ENCODE measurements around the gene HDAC9. TPM values are rescaled to one million over a fixed set of nuclear protein-coding genes. Genes with fewer than 3 reads are reported as not detected.

HDAC9 gene
- total RNA-seq, 1 experiment from 2014 or later, result 7.7 TPM

- H3K36me3 Mint-ChIP-seq (ENCODE audit: insufficient read depth in 1 of 3, low read depth in 3 of 3), result no peaks in the 10 kb centered on the region
- H2BK15ac ChIP-seq (ENCODE audit: low read depth, low read length), result no peak overlapping the region
- no peak overlapping the region for H2BK12ac ChIP-seq (ENCODE audit: insufficient read length, low read depth, low read length)
- H3K79me2 ChIP-seq (ENCODE audit: insufficient read depth, low read length), result no peaks in the 10 kb centered on the region
- H3K9me3 ChIP-seq (ENCODE audit: control insufficient read depth, low read depth, low read length), result no peaks in the 10 kb centered on the region
- H2AK5ac ChIP-seq (ENCODE audit: insufficient read length, low read length), result no peak overlapping the region
- H3K23ac ChIP-seq (ENCODE audit: insufficient read length, low read depth, low read length), result no peak overlapping the region
- no peak overlapping the region for H3K56ac ChIP-seq (ENCODE audit: insufficient read length, low read depth, low read length)
- no peaks in the 10 kb centered on the region for H3K27me3 ChIP-seq (ENCODE audit: insufficient read depth, low read length)
- no peak overlapping the region for H4K91ac ChIP-seq (ENCODE audit: insufficient read length, low read depth, low read length)
- H2AFZ ChIP-seq (ENCODE audit: low read length), result no peak overlapping the region
- H3K9ac ChIP-seq (ENCODE audit: extremely low read depth, insufficient read length, low read length), result no peak overlapping the region
- no peak overlapping the region for H4K8ac ChIP-seq (replicated peaks; ENCODE audit: insufficient read length, low read depth, low read length)
- no peak overlapping the region for H3K14ac ChIP-seq (ENCODE audit: insufficient read depth, low read length)
- H3K4me3 Mint-ChIP-seq, result no peak overlapping the region
- H2BK20ac ChIP-seq (ENCODE audit: low read depth, low read length, poor library complexity, severe bottlenecking), result no peak overlapping the region
- H3T11ph ChIP-seq (ENCODE audit: low read length), result no peak overlapping the region
- H3K9me3 Mint-ChIP-seq, result no peaks in the 10 kb centered on the region
- peaks cover 14 to 23% of the 10 kb centered on the region in 2 experiments for H3K4me1 Mint-ChIP-seq
- no peak overlapping the region for H3K18ac ChIP-seq (ENCODE audit: insufficient read length, low read depth, low read length)
- DNase-seq, result no peak
- H2BK5ac ChIP-seq (ENCODE audit: insufficient read length, low read length), result no peak overlapping the region
- no peak overlapping the region for H3K27ac Mint-ChIP-seq
- H3K27ac ChIP-seq (ENCODE audit: insufficient read length, low read depth, low read length), result no peak overlapping the region
- no peaks in the 10 kb centered on the region for H3K79me1 ChIP-seq (ENCODE audit: insufficient read depth, low read depth, low read length, poor library complexity, severe bottlenecking)
- H3K4ac ChIP-seq (ENCODE audit: low read depth, low read length), result no peak overlapping the region
- H3K4me1 ChIP-seq (ENCODE audit: insufficient read depth, low read length), result peaks cover 2% of the 10 kb centered on the region; the same call in 1 of the 2 replicates
- no peak overlapping the region for H3K4me2 ChIP-seq (ENCODE audit: insufficient read depth, insufficient read length, low read length)
- H3K23me2 ChIP-seq (ENCODE audit: insufficient read length, low read depth, low read length, poor library complexity, severe bottlenecking), result no peaks in the 10 kb centered on the region
- no peaks in the 10 kb centered on the region for H4K20me1 ChIP-seq (ENCODE audit: control insufficient read depth, insufficient read depth, insufficient read length)
- H3K27me3 Mint-ChIP-seq (ENCODE audit: low read depth), result no peaks in the 10 kb centered on the region
- no peak overlapping the region for H2BK120ac ChIP-seq (ENCODE audit: low read depth, low read length, poor library complexity, severe bottlenecking)
- H4K5ac ChIP-seq (ENCODE audit: insufficient read length, low read depth, low read length), result no peak overlapping the region
- TF ChIP-seq CTCF (conservative IDR thresholded peaks at IDR 0.05), result no peak
Measured at GRCh38 chr7:18936265-18936664, 440.7 kb downstream of the HDAC9 start.

Data from H9 (cell line).